Activated CD8-positive, alpha-beta memory T cell treated with anti-CD3 and anti-CD28 coated beads for 36 hours (primary cell): ENCODE results near the gene RPS6KA2. TPM values are rescaled to one million over a fixed set of nuclear protein-coding genes. Genes with fewer than 3 reads are reported as not detected.

Experiments
- CTCF ChIA-PET: fragments of 350-600 bp; sonication (Branson Sonifier 250); formaldehyde crosslinking; loops from one replicate; lab custom pipeline; 2021; ENCODE audit warnings: antibody characterized with exemption; lab: Charles Lee
- POLR2A ChIA-PET: fragments of 350-600 bp; sonication (Branson Sonifier 250); formaldehyde crosslinking; loops from one replicate; lab custom pipeline; 2021; ENCODE audit warnings: antibody characterized with exemption; lab: Charles Lee
- total RNA-seq, 2 experiments: library from RNA; stranded (reverse); gene quantifications; one replicate each; pipeline ENCODE4 v1.2.3, GENCODE V29; 2021

Gene RPS6KA2
- total RNA-seq, 2 experiments from 2014 or later: 7.0 to 8.3 TPM

DNA sequence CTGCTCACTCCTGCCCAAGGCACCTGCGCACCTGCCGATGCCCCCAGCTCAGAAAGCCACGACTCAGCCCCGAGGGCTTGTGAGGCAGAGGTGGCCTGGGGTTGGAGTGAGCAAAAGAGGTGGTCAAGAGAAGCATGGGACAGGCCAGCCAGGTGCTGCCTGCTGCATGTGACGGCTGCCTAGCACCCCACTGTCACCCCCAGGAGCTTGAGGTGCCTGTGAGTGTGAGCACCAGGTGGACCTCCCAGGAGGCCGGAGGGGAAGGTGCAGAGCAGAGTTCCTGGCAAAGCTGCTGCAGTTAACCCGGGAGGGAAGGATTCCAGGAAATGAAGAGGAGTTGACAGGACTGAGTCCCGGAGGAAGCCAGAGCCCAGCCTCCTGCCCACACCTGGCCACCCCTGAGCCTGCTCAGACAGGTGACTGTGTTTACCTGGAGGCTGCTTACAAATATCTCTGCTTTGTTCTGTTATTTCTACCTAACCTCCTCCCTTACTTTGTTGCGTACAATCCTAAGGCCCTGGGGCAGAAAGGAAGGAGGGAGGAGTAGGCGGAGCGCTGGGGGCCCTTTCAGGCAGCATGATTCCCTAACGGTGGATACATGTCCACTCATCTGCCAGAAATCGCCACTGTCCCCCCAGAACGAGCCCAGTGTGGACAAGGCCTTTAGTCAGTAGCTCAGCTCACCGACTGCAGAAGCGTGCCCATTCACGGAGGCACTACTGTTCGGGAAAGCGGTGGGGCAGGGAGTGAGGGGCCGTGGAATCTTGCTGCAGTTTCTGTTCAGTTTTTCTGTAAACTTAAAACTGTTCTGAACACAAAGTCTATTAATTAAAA is 156.8 kb downstream of the RPS6KA2 start:
- ChIA-PET CTCF (no interaction called here), POLR2A (no interaction called here)

DNA sequence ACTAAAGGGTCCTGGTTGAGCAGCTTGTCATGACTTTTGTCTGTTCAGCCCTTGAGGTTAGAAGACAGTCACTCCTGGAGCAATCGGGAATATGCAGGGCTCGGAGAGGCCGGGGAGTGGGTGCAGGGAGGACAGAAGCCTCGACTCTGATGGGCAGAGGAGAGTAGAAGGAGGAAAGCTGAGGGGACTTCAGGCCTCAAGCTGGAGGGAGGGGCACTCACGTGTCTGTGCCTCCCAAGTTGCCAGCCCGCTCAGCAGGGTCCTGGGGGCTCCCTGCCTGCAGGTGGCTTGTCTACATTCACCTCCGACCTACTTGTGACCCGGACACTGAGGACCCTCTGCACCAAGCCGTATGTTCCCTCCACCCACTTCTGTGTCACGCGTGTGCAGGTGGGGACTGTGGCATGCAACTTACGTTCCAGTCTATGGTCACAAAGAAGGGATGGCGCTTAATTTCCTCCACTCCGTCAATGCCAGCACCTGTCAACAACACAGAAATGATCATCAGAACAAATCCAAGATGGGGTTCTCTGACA is 157.6 kb downstream of the RPS6KA2 start:
- POLR2A ChIA-PET: no interaction called here
- CTCF ChIA-PET: no interaction called here

DNA sequence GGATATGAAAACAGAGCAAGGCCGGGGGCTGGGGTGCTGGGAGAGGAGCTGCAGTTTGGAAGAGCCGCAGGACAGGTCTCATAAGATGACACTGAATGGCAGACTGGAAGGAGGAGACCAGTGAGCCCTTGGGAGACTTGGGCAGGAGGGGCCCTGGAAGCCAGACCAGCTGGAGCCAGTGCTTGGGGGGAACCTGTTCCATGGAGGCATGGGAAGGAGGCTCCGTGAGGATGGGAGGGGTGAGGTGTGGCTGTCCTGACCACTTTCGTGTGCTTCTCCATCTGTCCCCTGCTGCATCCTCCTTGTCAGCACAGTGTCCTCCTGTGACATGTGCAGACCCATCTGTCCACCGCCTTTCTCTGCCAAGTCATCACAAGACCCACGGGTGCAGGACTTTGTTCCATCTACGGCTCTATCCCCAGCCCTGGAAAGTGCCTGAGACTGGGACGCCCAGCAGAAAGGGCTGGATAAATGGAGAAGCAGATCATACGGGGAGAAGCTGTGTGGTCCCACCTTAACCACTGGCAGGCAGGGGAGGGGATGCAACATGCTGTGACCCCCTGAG is 159.5 kb downstream of the RPS6KA2 start:
- ChIA-PET POLR2A (no interaction called here), CTCF (no interaction called here)

DNA sequence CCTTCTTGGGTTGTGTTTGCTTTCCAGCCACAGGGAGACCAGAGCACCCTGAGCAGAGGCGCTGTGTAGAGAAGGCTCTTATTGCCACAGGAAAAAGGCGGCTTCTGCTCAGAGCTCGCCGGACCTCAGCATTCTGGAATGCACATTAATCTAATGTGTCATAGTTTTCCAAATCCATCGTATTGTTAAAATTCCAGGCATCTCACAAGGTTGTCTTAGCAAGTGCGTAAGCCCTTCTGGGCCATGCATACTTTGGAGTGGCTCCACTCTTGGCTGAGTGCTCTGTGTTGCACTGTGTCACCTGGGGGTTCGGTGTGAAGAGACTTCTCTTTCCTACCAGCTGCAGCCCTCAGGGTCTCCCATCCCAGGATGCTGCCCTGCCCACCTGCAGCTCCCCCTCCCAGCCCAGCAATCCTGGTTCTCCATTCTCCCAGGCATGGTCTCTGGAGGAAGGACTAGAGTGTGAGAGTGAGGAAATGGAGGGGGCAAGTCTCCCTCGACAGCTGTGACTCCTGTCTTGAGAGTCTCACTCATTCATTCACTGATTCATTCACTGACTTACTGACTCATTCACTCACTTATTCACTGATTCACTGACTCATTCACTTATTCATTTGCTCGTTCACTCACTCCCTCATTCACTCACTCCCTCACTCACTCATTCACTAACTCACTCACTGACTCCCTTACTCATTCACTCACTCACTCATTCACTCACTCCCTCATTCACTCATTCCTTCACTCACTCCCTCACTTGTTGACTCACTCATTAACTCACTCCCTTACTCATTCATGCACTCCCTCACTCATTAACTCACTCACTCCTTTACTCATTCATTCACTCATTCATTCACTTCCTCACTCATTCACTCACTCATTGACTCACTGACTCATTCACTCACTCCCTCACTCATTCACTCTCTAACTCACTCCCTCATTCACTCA is 160.6 kb downstream of the RPS6KA2 start:
- CTCF ChIA-PET: interaction anchor here (1.0 to 1.4 kb wide), 2 partner anchors 10 to 18 kb away, joined by 3 read pairs; no protein-coding TSS in a partner anchor
- POLR2A ChIA-PET: no interaction called here

DNA sequence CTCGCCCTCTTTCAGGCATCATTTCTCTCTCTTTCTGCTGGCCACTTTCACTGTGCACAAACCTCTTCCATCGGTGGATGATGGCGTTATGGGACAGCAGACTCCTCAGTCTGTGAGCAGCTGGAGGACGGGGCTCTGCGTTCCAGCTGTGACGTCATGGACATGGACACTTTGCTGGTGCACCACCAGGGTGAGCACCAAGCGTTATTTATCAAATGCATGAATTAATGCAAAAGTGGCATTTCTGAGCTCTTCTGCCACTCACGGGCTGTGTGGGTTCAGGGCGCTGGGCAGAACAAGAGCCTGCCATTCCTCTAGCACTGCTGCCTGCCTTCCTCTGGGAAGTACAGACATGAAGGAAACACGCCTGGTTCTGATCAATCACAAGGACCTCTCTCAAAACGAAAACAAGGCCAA is 161.4 kb downstream of the RPS6KA2 start:
- CTCF ChIA-PET: interaction anchor here (1.0 to 1.4 kb wide), 2 partner anchors 10 to 19 kb away, joined by 3 read pairs; no protein-coding TSS in a partner anchor
- POLR2A ChIA-PET: no interaction called here

DNA sequence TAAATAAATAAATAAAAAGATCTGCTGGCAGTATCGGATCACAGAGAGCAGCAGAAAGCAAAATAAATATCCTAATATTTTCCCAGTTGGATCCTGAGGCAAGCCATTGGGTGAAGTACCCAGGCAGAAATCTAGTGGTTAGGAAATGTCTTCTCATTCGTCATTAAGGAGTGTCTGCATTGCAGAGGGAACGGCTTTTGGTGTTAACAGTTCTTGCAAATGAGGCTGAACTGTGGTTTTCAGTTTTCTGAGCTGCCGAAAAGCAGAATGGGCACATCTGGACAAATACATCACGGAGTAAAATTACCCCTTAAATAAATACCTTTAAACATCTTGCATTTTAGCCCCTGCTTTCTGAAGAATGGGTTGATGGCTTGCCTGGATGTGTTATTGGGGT is 162.1 kb downstream of the RPS6KA2 start:
- POLR2A ChIA-PET: no interaction called here
- CTCF ChIA-PET: interaction anchor here (1.4 kb wide), 1 partner anchor 9 kb away, joined by 3 read pairs; no protein-coding TSS in a partner anchor

DNA sequence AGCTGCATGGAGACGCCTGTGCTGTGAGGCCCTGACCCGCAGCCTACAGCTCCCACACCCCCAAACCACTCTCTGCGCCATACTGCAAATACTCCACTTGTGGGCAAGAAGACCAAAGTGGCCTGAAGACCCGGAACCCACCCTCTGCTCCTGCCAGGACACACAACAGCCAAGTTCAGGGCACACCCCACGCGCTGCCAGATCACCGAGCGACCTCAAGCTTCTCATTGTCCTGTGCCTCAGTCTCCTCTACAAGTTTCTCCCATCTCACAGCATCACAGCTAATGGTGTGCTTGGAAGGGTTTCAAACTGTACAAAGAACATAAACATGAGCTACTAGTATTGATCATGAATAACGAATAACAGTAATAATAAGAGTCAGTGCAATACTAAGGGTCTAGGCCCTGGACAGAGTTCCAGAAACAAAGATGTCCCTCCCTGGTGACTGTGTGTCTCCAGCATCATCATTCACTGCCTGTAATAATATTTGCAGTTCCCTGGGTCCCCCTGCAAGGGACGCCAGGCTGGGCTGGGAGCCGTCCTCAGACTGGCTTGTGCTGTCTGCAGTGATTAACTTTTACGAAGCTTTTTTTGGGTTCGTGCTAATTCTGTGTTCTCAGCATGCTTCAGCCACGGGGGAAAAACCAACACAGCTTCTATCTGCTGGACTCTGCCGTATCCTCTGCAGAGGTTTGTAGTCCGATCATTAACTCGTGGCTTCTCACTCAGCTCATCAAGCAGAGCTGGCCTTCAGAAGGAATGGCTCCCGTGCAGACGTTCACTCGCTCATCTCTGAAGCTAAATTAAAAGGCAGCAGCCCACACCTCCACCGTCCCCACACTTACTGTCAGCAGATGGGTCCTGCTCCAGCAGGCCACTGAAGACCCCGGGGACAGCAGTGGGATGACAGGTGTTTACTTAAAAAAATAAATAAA is 162.7 kb downstream of the RPS6KA2 start:
- ChIA-PET CTCF (interaction anchor here (1.4 kb wide), 1 partner anchor 8 kb away, joined by 3 read pairs; no protein-coding TSS in a partner anchor), POLR2A (no interaction called here)

DNA sequence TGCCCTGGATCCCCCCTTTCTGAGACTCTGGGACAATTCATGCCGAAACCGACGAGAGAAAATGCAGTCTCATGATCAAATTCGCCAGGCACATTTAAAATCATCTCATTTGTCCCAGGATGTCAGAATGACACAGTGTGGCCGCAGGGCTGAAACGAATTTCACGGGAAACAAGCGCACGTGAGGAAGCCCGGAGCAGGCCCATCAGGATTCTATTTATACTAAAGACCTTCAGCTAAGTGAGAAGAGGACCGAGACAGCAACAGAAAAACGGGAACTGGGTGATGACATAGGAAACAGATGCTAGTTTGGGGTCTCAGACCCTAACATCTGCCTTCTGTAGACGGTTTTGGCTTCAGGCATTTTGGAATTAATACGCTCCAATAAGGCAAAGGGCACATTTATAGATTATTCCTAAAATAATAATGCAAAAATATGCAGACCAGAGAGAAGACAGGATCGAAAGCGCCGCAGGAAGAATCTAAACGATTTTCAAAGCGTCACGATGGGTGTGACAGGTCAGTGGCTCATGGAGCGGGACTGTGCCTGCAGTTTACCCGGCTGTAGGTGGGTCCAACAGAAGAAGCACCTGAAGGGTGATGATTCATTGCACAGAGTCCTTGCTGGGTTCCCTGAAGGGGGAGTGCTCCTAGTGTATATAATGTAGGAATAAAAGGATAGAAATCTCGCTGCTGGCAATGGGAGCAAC is 163.5 kb downstream of the RPS6KA2 start:
- POLR2A ChIA-PET: no interaction called here
- CTCF ChIA-PET: no interaction called here

DNA sequence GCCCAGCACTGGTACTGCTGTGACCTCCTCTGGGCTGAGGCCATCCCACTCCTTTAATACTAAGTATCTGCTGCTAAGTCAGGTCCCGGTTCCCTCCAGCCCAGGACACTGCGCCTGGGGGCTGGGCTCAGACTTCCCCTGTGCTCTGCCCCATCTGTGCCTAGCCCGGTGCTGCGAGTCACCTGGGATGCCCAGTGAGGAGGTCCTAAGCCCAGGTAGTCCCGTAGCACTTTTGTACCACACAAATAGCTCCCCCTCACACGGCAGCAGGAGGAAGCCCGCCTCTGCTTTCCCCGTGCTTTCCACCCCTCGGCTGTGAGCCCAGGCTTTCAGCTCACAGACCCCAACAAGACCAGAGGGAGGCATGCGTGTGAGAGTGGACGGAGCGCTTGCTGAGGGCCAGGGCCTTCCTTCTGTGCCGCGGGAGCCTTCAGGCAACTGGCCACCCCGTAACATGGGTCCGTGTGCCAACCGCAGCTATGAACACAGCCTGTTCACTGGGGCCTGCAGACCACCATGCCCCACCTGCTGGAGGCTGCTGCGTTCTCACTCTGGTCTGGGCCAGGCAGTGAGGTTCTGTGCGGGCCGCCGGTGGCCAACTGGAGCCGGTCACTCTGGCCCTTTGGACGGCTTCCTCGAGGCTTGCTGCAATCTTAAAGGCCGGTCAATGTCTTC is 164.5 kb downstream of the RPS6KA2 start:
- CTCF ChIA-PET: no interaction called here
- POLR2A ChIA-PET: no interaction called here

DNA sequence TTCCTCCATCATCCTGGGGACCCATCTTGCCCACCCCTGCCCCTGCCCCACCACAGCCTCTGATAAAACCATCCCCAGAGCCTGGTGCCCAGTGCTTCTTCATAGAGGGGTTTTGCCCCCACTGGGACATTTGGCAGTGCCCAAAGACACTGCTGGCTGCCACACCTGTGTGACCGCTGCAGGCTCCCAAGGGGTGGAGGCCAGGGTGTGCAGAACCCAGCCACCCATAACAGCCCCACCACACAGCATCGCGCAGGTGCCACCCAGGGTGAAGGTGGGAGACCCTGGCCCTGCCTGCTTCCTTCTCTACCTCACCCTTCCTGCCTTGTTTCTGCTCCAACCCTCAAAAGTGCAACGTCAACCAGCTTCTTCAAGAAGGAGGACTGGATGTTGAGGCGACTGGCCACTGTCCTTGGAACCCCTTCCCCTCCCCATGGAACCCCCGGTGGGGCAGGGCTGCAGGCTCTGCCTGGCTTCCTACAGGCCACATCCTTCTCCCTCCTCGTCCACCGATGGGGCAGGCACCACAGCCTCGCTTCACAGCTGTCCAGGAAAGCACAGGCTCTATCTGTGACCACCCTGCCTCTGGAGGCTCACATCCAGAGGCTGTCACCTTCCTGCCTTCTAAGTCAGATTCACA is 165.1 kb downstream of the RPS6KA2 start:
- POLR2A ChIA-PET: no interaction called here
- CTCF ChIA-PET: no interaction called here

DNA sequence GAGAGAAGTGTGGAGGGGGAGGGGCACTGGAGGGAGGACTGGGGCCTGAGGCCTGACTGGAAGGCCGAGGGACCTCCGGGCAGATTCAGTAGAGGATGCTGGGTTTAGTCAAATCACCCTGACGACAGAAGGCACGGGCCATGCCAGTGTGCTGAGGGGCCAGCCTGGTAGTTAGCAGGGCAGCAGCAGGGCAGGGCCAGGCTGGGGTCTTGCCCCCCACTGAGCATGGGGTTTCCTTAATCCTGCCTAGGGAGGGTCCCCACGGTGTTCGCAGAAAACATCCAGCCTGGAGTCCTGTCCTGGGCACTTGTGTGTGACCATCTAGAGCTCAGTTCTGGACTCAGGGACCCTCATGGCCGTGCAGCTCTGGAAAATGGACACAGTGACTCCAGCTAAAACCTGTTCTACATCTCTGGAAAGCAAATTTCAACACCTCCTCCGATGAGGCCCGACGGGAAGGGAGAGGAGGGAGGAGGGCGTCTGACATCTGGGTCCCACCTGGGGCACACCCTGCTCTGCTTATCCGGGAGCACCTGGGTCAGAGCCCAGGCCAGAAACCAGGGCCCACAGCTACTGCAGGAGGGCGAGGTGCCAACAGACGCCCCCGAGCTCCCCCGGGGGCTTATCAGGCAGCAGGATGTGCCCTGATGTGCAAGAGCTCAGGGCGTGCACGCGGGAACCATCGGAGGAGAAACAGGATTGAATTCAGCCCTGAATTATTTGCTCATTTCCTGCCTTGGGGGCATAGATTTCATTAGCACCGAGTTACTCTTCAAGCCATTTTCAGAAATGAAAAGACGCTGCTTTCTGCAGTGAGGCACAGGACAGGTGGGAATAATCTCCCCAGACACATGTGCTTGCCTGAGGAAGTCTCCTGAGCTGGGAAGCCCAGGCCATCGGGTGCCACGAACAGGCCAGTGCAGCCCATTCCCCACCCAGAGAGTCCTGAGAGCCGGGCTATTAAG is 166.3 kb downstream of the RPS6KA2 start:
- POLR2A ChIA-PET: no interaction called here
- CTCF ChIA-PET: no interaction called here

DNA sequence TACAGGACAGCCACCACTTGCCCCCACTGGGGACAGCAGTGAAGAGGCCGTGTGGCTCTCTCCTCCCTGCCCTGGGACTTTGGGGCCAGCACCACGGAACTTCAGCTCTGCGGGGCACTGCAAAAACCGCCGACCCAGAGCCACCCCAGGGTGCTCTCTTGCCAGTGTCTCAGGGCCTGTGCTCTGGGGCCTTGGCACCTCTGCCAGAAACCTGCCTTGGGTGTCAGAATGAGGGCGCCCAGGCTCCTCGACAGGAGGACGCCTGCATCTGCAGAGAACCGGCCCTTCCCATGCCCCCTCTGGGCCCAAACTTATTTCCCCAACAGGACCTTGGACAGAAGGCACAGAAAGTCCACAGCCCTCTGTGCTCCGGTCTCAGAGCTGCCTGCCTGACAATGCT is 167.1 kb downstream of the RPS6KA2 start:
- POLR2A ChIA-PET: no interaction called here
- CTCF ChIA-PET: no interaction called here

DNA sequence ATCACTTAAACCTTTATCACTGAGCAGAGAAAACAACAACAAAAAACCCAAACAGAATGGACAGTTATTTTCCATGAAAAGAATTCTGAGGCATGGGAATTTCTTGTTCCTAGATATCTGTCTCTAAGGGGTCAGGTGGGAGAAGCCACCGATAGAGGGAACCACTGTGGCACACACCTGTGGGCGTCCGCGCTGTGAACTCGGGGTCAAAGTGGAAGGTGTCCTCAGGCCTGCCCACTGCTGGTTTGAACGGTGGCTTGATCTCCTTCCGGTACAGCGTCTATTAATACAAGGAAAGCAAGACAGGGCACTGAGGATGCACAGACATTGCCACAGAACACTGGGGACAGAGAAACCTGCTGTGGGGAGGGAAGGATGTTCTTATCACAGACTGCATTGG is 167.8 kb downstream of the RPS6KA2 start:
- POLR2A ChIA-PET: no interaction called here
- CTCF ChIA-PET: no interaction called here

DNA sequence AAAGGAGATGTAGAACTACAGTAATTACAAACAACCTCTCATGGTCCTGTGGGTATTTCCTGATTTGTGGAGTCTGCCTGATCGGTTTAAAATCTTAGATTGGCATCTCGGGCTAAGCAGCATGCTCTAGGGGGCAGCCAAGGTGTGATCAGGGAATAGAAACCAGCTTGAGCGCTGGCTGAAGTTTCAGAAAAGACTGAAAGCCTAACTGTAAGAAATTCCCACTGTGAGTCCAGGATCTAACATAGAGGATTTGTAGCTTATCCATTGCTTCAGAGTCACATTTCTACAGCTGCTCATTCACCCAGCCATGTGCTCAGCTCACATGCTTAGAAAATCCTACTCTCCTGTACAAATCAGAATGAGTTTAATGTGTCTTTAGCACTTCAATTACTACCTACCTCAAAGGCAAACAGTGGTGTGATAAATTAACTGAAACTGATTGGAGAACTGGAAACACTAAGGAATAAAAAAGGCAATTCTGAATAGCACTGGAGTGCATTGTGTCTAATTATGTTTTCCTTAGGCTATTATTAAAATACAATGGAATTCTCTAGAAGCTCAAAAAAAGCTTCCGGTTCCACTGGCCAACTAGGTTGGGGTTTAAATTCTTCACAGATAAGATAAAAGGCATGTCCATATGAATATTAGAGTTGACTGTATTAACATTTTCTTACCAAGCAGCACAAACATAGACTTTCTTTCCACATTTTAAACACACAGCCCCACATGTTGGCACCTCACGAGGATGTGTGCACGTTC is 170.5 kb downstream of the RPS6KA2 start:
- ChIA-PET CTCF (interaction anchor here (1.1 to 1.3 kb wide), 2 partner anchors 9 to 21 kb away, joined by 3 read pairs; no protein-coding TSS in a partner anchor), POLR2A (no interaction called here)
